Omental fat pad (tissue), 4 donors: ENCODE results near the gene DNAH3. TPM values are rescaled to one million over a fixed set of nuclear protein-coding genes. Genes with fewer than 3 reads are reported as not detected.

Experiments
- ATAC-seq: fragments of 150-250 bp; one replicate; pipeline ENCODE4 v1.9.1; 2016; ENCODE audit warnings: mild to moderate bottlenecking, moderate library complexity; ENCODE audit not compliant: low FRiP score
- DNase-seq: peaks from one replicate; pipeline ENCODE4 v3.0.0-alpha.2; 2019; ENCODE audit warnings: low spot score
- CTCF ChIP-seq, 3 donors: fragments of 450-650 bp; IDR thresholded peaks; one replicate each; pipeline ENCODE4 v1.5.1; 2016 to 2017; ENCODE audit warnings: antibody characterized with exemption in 3 of 3, mild to moderate bottlenecking in 3 of 3, moderate library complexity in 2 of 3
- total RNA-seq, 4 donors: library from RNA; depleted of rRNA; stranded (reverse); fragments of >200 nt; gene quantifications; one replicate each; pipeline ENCODE4 v1.1.0, GENCODE V29; 2016

Gene DNAH3
- total RNA-seq, 4 donors from 2014 or later = 0.12 TPM; not detected in 3

DNA sequence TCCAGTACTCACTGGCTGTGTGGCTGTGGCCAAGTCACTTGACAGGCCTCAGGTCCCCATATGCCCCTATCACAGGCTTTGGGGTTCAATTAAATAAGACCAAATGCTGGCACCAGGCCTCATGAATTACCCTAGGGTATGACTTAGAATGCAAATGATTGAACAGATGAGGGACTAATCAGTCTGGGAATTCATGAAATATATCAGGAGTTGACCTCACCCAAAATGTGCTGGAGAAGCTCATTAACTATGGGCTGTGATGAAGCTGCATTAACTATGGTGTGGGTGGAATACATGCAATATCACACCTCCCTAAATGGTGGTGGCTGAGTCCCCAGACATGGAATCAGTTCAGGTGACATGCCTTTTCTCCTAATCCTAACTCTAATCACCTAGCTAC, 72.1 kb downstream of the DNAH3 start:
- no peak for TF ChIP-seq CTCF (IDR thresholded peaks at IDR 0.05)
- DNase-seq (no peak), ATAC-seq (no peak)

DNA sequence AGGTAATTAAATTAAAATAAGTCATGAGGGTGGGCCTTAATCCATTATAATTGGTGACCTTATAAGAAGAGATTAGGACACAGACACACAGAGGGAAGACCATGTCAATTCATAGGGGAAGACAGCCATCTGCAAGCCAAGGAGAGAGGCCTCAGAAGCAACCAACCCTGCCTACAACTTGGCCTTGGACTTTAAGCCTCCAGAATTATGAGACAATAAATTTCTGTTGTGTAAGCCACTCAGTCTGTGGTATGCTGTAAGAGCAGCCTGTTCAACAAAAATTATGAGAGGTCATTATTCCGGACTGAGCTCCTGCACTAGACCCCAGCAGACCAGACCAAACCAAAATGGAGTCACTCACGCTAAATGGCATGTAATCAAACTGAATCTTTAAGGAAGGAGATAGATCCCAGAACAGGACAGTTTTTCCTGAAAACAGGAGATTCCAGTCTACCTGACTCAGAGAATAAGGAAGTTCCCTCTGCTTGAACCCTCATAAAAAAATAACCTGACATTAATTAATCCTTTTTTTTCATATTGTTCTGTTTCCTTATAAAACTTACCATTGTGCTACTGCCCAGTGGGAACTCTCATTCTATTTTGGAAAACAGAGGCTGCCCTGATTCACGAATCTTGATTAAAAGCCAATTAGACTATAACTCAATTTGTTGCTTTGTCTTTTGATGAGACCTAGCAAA, 74.3 kb downstream of the DNAH3 start:
- DNase-seq (no peak), ATAC-seq (no peak)
- no peak for TF ChIP-seq CTCF (IDR thresholded peaks at IDR 0.05)

DNA sequence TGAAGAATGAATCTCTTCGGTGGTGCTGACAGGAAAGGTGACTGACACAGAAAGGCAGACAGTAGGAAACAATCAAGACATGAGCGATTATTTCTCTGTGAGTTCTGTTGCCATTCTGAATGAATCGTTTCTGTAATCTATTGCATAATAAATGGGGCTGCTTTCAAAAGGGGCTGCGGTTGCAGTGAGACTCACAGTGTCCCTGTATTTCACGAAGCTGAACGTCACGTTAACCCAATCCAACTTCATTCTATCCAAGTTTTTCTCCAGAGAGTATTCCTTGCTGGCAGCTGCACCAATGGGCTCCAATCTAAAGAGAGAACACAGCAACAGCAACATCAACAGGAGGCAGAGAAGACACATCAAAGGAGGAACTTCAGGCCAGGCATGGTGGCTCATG, 75.4 kb downstream of the DNAH3 start:
- DNase-seq (no peak), ATAC-seq (no peak)

GRCh38 chr16:21072976-21073375, 77.7 kb downstream of the DNAH3 start:
- DNase-seq (no peak), ATAC-seq (no peak)
- TF ChIP-seq CTCF (IDR thresholded peaks at IDR 0.05) = no peak

More for the DNA sequence above, 75.4 kb downstream of the DNAH3 start:
- TF ChIP-seq CTCF (IDR thresholded peaks at IDR 0.05) = no peak

DNA sequence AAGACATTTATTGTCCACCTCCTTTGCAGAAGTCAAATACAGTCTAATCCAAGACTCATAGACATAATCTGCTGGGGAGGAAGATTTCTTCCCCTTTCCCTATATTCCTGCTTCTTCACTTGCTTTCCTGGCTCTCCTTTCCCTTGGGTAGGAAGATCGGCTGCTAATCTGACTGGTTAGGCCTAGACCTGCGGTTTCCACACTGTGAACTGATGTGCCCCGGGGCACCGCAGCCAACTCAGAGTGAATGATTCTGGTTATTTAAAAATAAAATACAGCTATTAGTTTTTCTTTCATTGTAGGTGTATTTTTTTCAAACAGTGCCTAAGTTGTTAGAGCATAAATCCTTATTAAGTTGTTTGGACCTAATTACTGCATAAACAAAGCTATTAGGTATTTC, 78.9 kb downstream of the DNAH3 start:
- TF ChIP-seq CTCF (IDR thresholded peaks at IDR 0.05) = no peak
- ATAC-seq (no peak), DNase-seq (no peak)

- no peak for TF ChIP-seq CTCF (IDR thresholded peaks at IDR 0.05)
- no peak for DNase-seq
- no peak for ATAC-seq
Measured at GRCh38 chr16:21070564-21070963, 80.1 kb downstream of the DNAH3 start.

DNA sequence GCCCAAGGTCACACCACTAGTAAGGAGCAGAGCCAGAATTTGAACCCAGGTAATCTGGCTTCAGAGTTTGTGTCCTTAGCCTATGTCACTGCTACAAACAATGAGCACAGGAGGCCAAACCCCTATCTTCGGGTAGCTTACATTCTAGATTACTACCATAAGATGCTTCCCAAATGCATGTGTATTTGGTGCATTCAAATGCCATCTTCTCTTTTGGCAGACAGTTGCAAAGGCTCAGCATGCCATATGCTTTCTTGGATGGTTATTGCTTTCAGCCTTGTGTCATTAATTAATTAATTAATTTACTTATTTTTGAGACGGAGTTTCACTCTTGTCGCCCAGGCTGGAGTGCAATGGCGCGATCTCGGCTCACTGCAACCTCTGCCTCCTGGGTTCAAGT, 80.7 kb downstream of the DNAH3 start:
- no peak for ATAC-seq
- DNase-seq = no peak
- no peak for TF ChIP-seq CTCF (IDR thresholded peaks at IDR 0.05)
